ENCODE data around the gene CNOT1.

The CNOT1 gene

DNA sequence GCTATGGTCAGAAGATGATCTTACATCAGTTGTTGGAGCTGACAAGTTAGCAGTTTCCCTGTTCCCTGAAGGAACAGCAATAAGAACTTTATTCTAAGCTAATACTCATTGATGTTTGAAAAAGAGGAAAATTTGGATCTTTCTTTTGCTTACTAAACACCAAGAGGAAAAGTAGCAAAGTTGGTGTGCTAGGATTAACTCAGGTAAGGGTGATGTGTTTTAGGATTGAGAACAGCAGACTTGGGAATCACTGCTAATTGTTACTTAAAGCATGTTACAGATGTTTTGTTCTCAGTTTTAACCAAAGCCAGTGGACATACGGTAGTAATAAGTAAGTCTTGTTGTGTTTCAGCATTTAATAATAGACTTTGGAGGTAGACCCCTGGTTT is 110.7 kb downstream of the CNOT1 start:
- Histone ChIP-seq H2AFZ (ENCODE audit: low read length) (no peak overlapping the region), H3K9me3 (ENCODE audit: insufficient read depth, low read depth, low read length) (no peaks in the 10 kb centered on the region), H4K20me1 (ENCODE audit: insufficient read depth, low read length, poor library complexity, severe bottlenecking) (no peaks in the 10 kb centered on the region), H3K27me3 (ENCODE audit: insufficient read depth, low read length, poor library complexity, severe bottlenecking) (no peaks in the 10 kb centered on the region), H3K79me2 (ENCODE audit: insufficient read depth, low read length) (no peaks in the 10 kb centered on the region), H3K9me2 (replicated peaks; ENCODE audit: low read depth, low read length) (no peaks in the 10 kb centered on the region), H3K4me2 (ENCODE audit: low read depth, low read length, poor library complexity, severe bottlenecking) (no peak overlapping the region), H3F3A (ENCODE audit: low read depth) (no peaks in the 10 kb centered on the region), H3K4me3 (ENCODE audit: low read length, poor library complexity, severe bottlenecking) (no peak overlapping the region), H3K36me3 (ENCODE audit: insufficient read depth, low read length) (peaks cover 84% of the 10 kb centered on the region), H3K4me1 (ENCODE audit: insufficient read depth, low read length, poor library complexity, severe bottlenecking) (no peaks in the 10 kb centered on the region), H3K9ac (ENCODE audit: low read depth, low read length, poor library complexity, severe bottlenecking) (no peak overlapping the region)
- TF ChIP-seq EZH2phosphoT487 (IDR thresholded peaks at IDR 0.05; ENCODE audit: borderline replicate concordance), result no peak
- TF ChIP-seq, protein P1, sequence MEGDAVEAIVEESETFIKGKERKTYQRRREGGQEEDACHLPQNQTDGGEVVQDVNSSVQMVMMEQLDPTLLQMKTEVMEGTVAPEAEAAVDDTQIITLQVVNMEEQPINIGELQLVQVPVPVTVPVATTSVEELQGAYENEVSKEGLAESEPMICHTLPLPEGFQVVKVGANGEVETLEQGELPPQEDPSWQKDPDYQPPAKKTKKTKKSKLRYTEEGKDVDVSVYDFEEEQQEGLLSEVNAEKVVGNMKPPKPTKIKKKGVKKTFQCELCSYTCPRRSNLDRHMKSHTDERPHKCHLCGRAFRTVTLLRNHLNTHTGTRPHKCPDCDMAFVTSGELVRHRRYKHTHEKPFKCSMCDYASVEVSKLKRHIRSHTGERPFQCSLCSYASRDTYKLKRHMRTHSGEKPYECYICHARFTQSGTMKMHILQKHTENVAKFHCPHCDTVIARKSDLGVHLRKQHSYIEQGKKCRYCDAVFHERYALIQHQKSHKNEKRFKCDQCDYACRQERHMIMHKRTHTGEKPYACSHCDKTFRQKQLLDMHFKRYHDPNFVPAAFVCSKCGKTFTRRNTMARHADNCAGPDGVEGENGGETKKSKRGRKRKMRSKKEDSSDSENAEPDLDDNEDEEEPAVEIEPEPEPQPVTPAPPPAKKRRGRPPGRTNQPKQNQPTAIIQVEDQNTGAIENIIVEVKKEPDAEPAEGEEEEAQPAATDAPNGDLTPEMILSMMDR (conservative IDR thresholded peaks at IDR 0.05; ENCODE audit: low read length), result no peak

- no peak overlapping the region for H3K4me2 ChIP-seq (ENCODE audit: low read depth, low read length, poor library complexity, severe bottlenecking)
- peaks cover 78% of the 10 kb centered on the region for H3K36me3 ChIP-seq (ENCODE audit: insufficient read depth, low read length)
- H3F3A ChIP-seq (ENCODE audit: low read depth), result no peaks in the 10 kb centered on the region
- no peak overlapping the region for H3K9ac ChIP-seq (ENCODE audit: low read depth, low read length, poor library complexity, severe bottlenecking)
- H3K9me2 ChIP-seq (replicated peaks; ENCODE audit: low read depth, low read length), result no peaks in the 10 kb centered on the region
- H3K79me2 ChIP-seq (ENCODE audit: insufficient read depth, low read length), result no peaks in the 10 kb centered on the region
- H2AFZ ChIP-seq (ENCODE audit: low read length), result no peak overlapping the region
- H3K9me3 ChIP-seq (ENCODE audit: insufficient read depth, low read depth, low read length), result no peaks in the 10 kb centered on the region
- no peak for TF ChIP-seq EZH2phosphoT487 (IDR thresholded peaks at IDR 0.05; ENCODE audit: borderline replicate concordance)
- TF ChIP-seq, protein P1 (conservative IDR thresholded peaks at IDR 0.05; ENCODE audit: low read length), result no peak
- H4K20me1 ChIP-seq (ENCODE audit: insufficient read depth, low read length, poor library complexity, severe bottlenecking), result no peaks in the 10 kb centered on the region
- no peaks in the 10 kb centered on the region for H3K27me3 ChIP-seq (ENCODE audit: insufficient read depth, low read length, poor library complexity, severe bottlenecking)
- H3K4me1 ChIP-seq (ENCODE audit: insufficient read depth, low read length, poor library complexity, severe bottlenecking), result no peaks in the 10 kb centered on the region
- H3K4me3 ChIP-seq (ENCODE audit: low read length, poor library complexity, severe bottlenecking), result no peak overlapping the region
Observed at GRCh38 chr16:58518083-58518979, 111.3 kb downstream of the CNOT1 start.

DNA sequence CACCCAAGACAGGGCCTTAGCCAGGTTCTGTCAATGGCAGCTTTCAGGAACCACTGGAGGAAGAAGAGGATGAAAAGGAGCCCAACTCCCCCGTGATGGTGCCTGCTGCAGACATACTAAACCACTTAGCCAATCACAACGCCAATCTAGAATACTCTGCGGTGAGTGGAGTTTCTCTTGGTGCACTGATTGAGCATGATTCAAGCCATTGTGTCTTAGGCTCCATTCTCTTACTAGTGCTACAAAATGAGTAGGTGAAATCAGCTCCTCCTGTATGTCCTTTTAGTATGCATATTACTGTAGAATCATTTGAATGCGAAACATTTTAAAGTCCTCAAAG is 112.9 kb downstream of the CNOT1 start:
- H3K9ac ChIP-seq (ENCODE audit: low read depth, low read length, poor library complexity, severe bottlenecking), result no peak overlapping the region

More for the DNA sequence above, 112.9 kb downstream of the CNOT1 start:
- Histone ChIP-seq H3K27me3 (ENCODE audit: insufficient read depth, low read length, poor library complexity, severe bottlenecking) (no peaks in the 10 kb centered on the region), H3K9me3 (ENCODE audit: insufficient read depth, low read depth, low read length) (no peaks in the 10 kb centered on the region), H3K9me2 (replicated peaks; ENCODE audit: low read depth, low read length) (no peaks in the 10 kb centered on the region), H3K79me2 (ENCODE audit: insufficient read depth, low read length) (no peaks in the 10 kb centered on the region), H3K4me3 (ENCODE audit: low read length, poor library complexity, severe bottlenecking) (no peak overlapping the region), H3F3A (ENCODE audit: low read depth) (no peaks in the 10 kb centered on the region), H3K4me2 (ENCODE audit: low read depth, low read length, poor library complexity, severe bottlenecking) (no peak overlapping the region), H3K4me1 (ENCODE audit: insufficient read depth, low read length, poor library complexity, severe bottlenecking) (no peaks in the 10 kb centered on the region), H2AFZ (ENCODE audit: low read length) (no peak overlapping the region), H4K20me1 (ENCODE audit: insufficient read depth, low read length, poor library complexity, severe bottlenecking) (no peaks in the 10 kb centered on the region), H3K36me3 (ENCODE audit: insufficient read depth, low read length) (peaks cover 63% of the 10 kb centered on the region)
- TF ChIP-seq EZH2phosphoT487 (IDR thresholded peaks at IDR 0.05; ENCODE audit: borderline replicate concordance), result no peak
- TF ChIP-seq, protein P1 (conservative IDR thresholded peaks at IDR 0.05; ENCODE audit: low read length), result no peak

Measured in Loucy (cell line).